SK-N-SH treated with all-trans-retinoic acid at 6 μM for 48 hours (cell line): Measurements from ENCODE around the gene ALS2.

Experiments used
- ATAC-seq: fragments of 200-7000 bp; cut with Tn5 transposase; 3 replicates; pipeline ENCODE4 v1.9.1; 2020; ENCODE audit warnings: mild to moderate bottlenecking, moderate library complexity
- ARNTL ChIP-seq: fragments of 450-650 bp; formaldehyde crosslinking; IDR thresholded peaks from 2 replicates; pipeline ENCODE4 v1.5.0; 2020; ENCODE audit warnings: low read depth, mild to moderate bottlenecking, moderate library complexity, borderline replicate concordance
- BACH2 ChIP-seq: fragments of 250-450 bp; sonication (Bioruptor Pico); IDR thresholded peaks from 2 replicates; pipeline ENCODE4 v1.9.0; 2021; ENCODE audit warnings: mild to moderate bottlenecking, borderline replicate concordance
- CSDC2 ChIP-seq: fragments of 250-450 bp; sonication (Bioruptor Pico); IDR thresholded peaks from 2 replicates; pipeline ENCODE4 v1.5.0; 2020; ENCODE audit warnings: mild to moderate bottlenecking, moderate library complexity
- CSRNP3 ChIP-seq: fragments of 250-450 bp; sonication (Bioruptor Pico); IDR thresholded peaks from 2 replicates; pipeline ENCODE4 v1.5.1; 2021; ENCODE audit warnings: mild to moderate bottlenecking, moderate library complexity
- ESRRG ChIP-seq: fragments of 250-450 bp; sonication (Bioruptor Pico); IDR thresholded peaks from 2 replicates; pipeline ENCODE4 v1.6.1; 2021; ENCODE audit warnings: mild to moderate bottlenecking
- GLIS3 ChIP-seq: fragments of 250-450 bp; sonication (Bioruptor Pico); IDR thresholded peaks from 2 replicates; pipeline ENCODE4 v1.5.0; 2020; ENCODE audit warnings: mild to moderate bottlenecking, moderate library complexity
- ISL1 ChIP-seq: fragments of 250-450 bp; sonication (Bioruptor Pico); IDR thresholded peaks from 2 replicates; pipeline ENCODE4 v2.1.2; 2022; ENCODE audit warnings: mild to moderate bottlenecking, moderate library complexity
- OSR1 ChIP-seq: fragments of 250-450 bp; sonication (Bioruptor Pico); IDR thresholded peaks from 2 replicates; pipeline ENCODE4 v1.8.0; 2022; ENCODE audit warnings: moderate library complexity, mild to moderate bottlenecking, inconsistent platforms
- PPARA ChIP-seq: fragments of 250-450 bp; sonication (Bioruptor Pico); IDR thresholded peaks from 2 replicates; pipeline ENCODE4 v1.5.0; 2020; ENCODE audit warnings: mild to moderate bottlenecking, borderline replicate concordance
- SNAI2 ChIP-seq: fragments of 250-450 bp; sonication (Bioruptor Pico); IDR thresholded peaks from 2 replicates; pipeline ENCODE4 v1.5.0; 2020; ENCODE audit warnings: mild to moderate bottlenecking, moderate library complexity
- TOX ChIP-seq: fragments of 250-450 bp; sonication (Bioruptor Pico); IDR thresholded peaks from 2 replicates; pipeline ENCODE4 v1.8.0; 2021; ENCODE audit warnings: mild to moderate bottlenecking, moderate library complexity, borderline replicate concordance
- ZFP30 ChIP-seq: fragments of 450-650 bp; formaldehyde crosslinking; IDR thresholded peaks from 2 replicates; pipeline ENCODE4 v1.5.0; 2022; ENCODE audit warnings: mild to moderate bottlenecking, moderate library complexity
- ZNF565 ChIP-seq: fragments of 450-650 bp; formaldehyde crosslinking; conservative IDR thresholded peaks from 2 replicates; pipeline ENCODE4 v1.5.0; 2020; ENCODE audit warnings: low read depth, mild to moderate bottlenecking, moderate library complexity
- ZNF8 ChIP-seq: fragments of 450-650 bp; formaldehyde crosslinking; IDR thresholded peaks from 2 replicates; pipeline ENCODE4 v1.5.0; 2020; ENCODE audit warnings: mild to moderate bottlenecking, moderate library complexity
- TF ChIP-seq, protein P1 (sequence below): fragments of 250-450 bp; sonication (Bioruptor Pico); IDR thresholded peaks from 2 replicates; pipeline ENCODE4 v1.5.0; 2020; ENCODE audit warnings: mild to moderate bottlenecking, moderate library complexity
- TF ChIP-seq, protein P2 (sequence below): fragments of 250-450 bp; sonication (Bioruptor Pico); IDR thresholded peaks from 2 replicates; pipeline ENCODE4 v1.5.1; 2020; ENCODE audit warnings: low read depth, mild to moderate bottlenecking, moderate library complexity
- TF ChIP-seq, protein P3 (sequence below): fragments of 250-450 bp; sonication (Bioruptor Pico); IDR thresholded peaks from 2 replicates; pipeline ENCODE4 v1.8.0; 2021; ENCODE audit warnings: low read depth, mild to moderate bottlenecking, moderate library complexity, borderline replicate concordance
- TF ChIP-seq, protein P4 (sequence below): fragments of 250-450 bp; sonication (Bioruptor Pico); IDR thresholded peaks from 2 replicates; pipeline ENCODE4 v1.8.0; 2020; ENCODE audit warnings: mild to moderate bottlenecking, moderate library complexity, borderline replicate concordance

The ALS2 gene

DNA sequence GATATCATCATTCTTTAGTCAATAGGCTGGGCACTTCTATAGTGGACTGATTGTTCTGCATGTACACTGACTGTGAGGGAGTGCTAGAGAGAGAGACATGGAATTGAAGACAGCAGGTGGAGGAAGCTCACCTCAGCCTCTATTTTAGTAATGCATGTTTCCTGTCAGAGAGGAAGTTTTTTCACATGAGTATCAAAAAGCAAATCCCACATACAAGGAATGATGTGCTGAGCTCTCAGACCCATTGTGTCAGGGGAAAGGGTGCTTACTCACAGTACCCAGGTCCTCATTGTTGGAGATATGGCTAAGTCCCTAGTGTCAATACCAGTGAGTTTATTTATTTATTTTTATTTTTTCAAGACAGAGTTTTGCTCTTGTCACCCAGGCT lies 15.7 kb upstream of the ALS2 start (continued):
- no peak for TF ChIP-seq TOX (CRISPR knock-in tag)
- no peak for TF ChIP-seq CSDC2 (CRISPR knock-in tag)
- TF ChIP-seq ZNF8 (CRISPR knock-in tag): no peak
- TF ChIP-seq, protein P1, sequence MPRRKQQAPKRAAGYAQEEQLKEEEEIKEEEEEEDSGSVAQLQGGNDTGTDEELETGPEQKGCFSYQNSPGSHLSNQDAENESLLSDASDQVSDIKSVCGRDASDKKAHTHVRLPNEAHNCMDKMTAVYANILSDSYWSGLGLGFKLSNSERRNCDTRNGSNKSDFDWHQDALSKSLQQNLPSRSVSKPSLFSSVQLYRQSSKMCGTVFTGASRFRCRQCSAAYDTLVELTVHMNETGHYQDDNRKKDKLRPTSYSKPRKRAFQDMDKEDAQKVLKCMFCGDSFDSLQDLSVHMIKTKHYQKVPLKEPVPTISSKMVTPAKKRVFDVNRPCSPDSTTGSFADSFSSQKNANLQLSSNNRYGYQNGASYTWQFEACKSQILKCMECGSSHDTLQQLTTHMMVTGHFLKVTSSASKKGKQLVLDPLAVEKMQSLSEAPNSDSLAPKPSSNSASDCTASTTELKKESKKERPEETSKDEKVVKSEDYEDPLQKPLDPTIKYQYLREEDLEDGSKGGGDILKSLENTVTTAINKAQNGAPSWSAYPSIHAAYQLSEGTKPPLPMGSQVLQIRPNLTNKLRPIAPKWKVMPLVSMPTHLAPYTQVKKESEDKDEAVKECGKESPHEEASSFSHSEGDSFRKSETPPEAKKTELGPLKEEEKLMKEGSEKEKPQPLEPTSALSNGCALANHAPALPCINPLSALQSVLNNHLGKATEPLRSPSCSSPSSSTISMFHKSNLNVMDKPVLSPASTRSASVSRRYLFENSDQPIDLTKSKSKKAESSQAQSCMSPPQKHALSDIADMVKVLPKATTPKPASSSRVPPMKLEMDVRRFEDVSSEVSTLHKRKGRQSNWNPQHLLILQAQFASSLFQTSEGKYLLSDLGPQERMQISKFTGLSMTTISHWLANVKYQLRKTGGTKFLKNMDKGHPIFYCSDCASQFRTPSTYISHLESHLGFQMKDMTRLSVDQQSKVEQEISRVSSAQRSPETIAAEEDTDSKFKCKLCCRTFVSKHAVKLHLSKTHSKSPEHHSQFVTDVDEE: no peak

GRCh38 chr2:201795607-201796477 lies 15.1 kb upstream of the ALS2 start:
- TF ChIP-seq OSR1 (CRISPR knock-in tag) (no peak), CSRNP3 (CRISPR knock-in tag) (no peak), CSDC2 (CRISPR knock-in tag) (no peak), ARNTL (CRISPR knock-in tag) (no peak)
- TF ChIP-seq, protein P1: no peak
- TF ChIP-seq, all 23 proteins: peak for 0
- ATAC-seq: peak; percentile 35

GRCh38 chr2:201794294-201794693 lies 13.6 kb upstream of the ALS2 start:
- no peak for ATAC-seq
- TF ChIP-seq CSRNP3 (CRISPR knock-in tag) (no peak), OSR1 (CRISPR knock-in tag) (no peak), ISL1 (CRISPR knock-in tag) (no peak), ESRRG (CRISPR knock-in tag) (no peak), TOX (CRISPR knock-in tag) (no peak), BACH2 (CRISPR knock-in tag) (no peak), CSDC2 (CRISPR knock-in tag) (no peak), ZNF565 (CRISPR knock-in tag) (no peak), PPARA (CRISPR knock-in tag) (no peak), ZNF8 (CRISPR knock-in tag) (no peak), SNAI2 (no peak), ZFP30 (CRISPR knock-in tag) (no peak), GLIS3 (no peak), ARNTL (CRISPR knock-in tag) (no peak)
- TF ChIP-seq, protein P2, sequence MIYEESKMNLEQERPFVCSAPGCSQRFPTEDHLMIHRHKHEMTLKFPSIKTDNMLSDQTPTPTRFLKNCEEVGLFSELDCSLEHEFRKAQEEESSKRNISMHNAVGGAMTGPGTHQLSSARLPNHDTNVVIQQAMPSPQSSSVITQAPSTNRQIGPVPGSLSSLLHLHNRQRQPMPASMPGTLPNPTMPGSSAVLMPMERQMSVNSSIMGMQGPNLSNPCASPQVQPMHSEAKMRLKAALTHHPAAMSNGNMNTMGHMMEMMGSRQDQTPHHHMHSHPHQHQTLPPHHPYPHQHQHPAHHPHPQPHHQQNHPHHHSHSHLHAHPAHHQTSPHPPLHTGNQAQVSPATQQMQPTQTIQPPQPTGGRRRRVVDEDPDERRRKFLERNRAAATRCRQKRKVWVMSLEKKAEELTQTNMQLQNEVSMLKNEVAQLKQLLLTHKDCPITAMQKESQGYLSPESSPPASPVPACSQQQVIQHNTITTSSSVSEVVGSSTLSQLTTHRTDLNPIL (CRISPR knock-in tag): no peak
- TF ChIP-seq, protein P1: no peak
- TF ChIP-seq, protein P3, sequence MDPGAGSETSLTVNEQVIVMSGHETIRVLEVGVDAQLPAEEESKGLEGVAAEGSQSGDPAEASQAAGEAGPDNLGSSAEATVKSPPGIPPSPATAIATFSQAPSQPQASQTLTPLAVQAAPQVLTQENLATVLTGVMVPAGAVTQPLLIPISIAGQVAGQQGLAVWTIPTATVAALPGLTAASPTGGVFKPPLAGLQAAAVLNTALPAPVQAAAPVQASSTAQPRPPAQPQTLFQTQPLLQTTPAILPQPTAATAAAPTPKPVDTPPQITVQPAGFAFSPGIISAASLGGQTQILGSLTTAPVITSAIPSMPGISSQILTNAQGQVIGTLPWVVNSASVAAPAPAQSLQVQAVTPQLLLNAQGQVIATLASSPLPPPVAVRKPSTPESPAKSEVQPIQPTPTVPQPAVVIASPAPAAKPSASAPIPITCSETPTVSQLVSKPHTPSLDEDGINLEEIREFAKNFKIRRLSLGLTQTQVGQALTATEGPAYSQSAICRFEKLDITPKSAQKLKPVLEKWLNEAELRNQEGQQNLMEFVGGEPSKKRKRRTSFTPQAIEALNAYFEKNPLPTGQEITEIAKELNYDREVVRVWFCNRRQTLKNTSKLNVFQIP (CRISPR knock-in tag): no peak
- TF ChIP-seq, protein P4, sequence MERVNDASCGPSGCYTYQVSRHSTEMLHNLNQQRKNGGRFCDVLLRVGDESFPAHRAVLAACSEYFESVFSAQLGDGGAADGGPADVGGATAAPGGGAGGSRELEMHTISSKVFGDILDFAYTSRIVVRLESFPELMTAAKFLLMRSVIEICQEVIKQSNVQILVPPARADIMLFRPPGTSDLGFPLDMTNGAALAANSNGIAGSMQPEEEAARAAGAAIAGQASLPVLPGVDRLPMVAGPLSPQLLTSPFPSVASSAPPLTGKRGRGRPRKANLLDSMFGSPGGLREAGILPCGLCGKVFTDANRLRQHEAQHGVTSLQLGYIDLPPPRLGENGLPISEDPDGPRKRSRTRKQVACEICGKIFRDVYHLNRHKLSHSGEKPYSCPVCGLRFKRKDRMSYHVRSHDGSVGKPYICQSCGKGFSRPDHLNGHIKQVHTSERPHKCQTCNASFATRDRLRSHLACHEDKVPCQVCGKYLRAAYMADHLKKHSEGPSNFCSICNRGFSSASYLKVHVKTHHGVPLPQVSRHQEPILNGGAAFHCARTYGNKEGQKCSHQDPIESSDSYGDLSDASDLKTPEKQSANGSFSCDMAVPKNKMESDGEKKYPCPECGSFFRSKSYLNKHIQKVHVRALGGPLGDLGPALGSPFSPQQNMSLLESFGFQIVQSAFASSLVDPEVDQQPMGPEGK (CRISPR knock-in tag): no peak
